SK-N-SH treated with all-trans-retinoic acid at 6 μM for 48 hours (cell line): ENCODE results near the gene OXTR.

Experiments
- ATAC-seq: fragments of 200-7000 bp; cut with Tn5 transposase; 3 replicates; pipeline ENCODE4 v1.9.1; 2020; ENCODE audit warnings: mild to moderate bottlenecking, moderate library complexity
- BACH2 ChIP-seq: fragments of 250-450 bp; sonication (Bioruptor Pico); IDR thresholded peaks from 2 replicates; pipeline ENCODE4 v1.9.0; 2021; ENCODE audit warnings: mild to moderate bottlenecking, borderline replicate concordance
- CREB5 ChIP-seq: fragments of 250-450 bp; sonication (Bioruptor Pico); IDR thresholded peaks from 2 replicates; pipeline ENCODE4 v1.5.1; 2020; ENCODE audit warnings: low read depth, mild to moderate bottlenecking, moderate library complexity
- CSDC2 ChIP-seq: fragments of 250-450 bp; sonication (Bioruptor Pico); IDR thresholded peaks from 2 replicates; pipeline ENCODE4 v1.5.0; 2020; ENCODE audit warnings: mild to moderate bottlenecking, moderate library complexity
- CSRNP3 ChIP-seq: fragments of 250-450 bp; sonication (Bioruptor Pico); IDR thresholded peaks from 2 replicates; pipeline ENCODE4 v1.5.1; 2021; ENCODE audit warnings: mild to moderate bottlenecking, moderate library complexity
- ESRRG ChIP-seq: fragments of 250-450 bp; sonication (Bioruptor Pico); IDR thresholded peaks from 2 replicates; pipeline ENCODE4 v1.6.1; 2021; ENCODE audit warnings: mild to moderate bottlenecking
- GLIS3 ChIP-seq: fragments of 250-450 bp; sonication (Bioruptor Pico); IDR thresholded peaks from 2 replicates; pipeline ENCODE4 v1.5.0; 2020; ENCODE audit warnings: mild to moderate bottlenecking, moderate library complexity
- ISL1 ChIP-seq: fragments of 250-450 bp; sonication (Bioruptor Pico); IDR thresholded peaks from 2 replicates; pipeline ENCODE4 v2.1.2; 2022; ENCODE audit warnings: mild to moderate bottlenecking, moderate library complexity
- OSR1 ChIP-seq: fragments of 250-450 bp; sonication (Bioruptor Pico); IDR thresholded peaks from 2 replicates; pipeline ENCODE4 v1.8.0; 2022; ENCODE audit warnings: moderate library complexity, mild to moderate bottlenecking, inconsistent platforms
- PPARA ChIP-seq: fragments of 250-450 bp; sonication (Bioruptor Pico); IDR thresholded peaks from 2 replicates; pipeline ENCODE4 v1.5.0; 2020; ENCODE audit warnings: mild to moderate bottlenecking, borderline replicate concordance
- RARB ChIP-seq: fragments of 250-450 bp; sonication (Bioruptor Pico); IDR thresholded peaks from 2 replicates; pipeline ENCODE4 v1.8.0; 2021; ENCODE audit warnings: mild to moderate bottlenecking, moderate library complexity
- SNAI2 ChIP-seq: fragments of 250-450 bp; sonication (Bioruptor Pico); IDR thresholded peaks from 2 replicates; pipeline ENCODE4 v1.5.0; 2020; ENCODE audit warnings: mild to moderate bottlenecking, moderate library complexity
- TCF4 ChIP-seq: fragments of 250-450 bp; sonication (Bioruptor Pico); IDR thresholded peaks from 2 replicates; pipeline ENCODE4 v1.8.0; 2021; ENCODE audit warnings: mild to moderate bottlenecking, moderate library complexity, borderline replicate concordance
- TOX ChIP-seq: fragments of 250-450 bp; sonication (Bioruptor Pico); IDR thresholded peaks from 2 replicates; pipeline ENCODE4 v1.8.0; 2021; ENCODE audit warnings: mild to moderate bottlenecking, moderate library complexity, borderline replicate concordance
- ZC3H10 ChIP-seq: fragments of 250-450 bp; sonication (Bioruptor Pico); IDR thresholded peaks from 2 replicates; pipeline ENCODE4 v1.5.1; 2021; ENCODE audit warnings: mild to moderate bottlenecking, moderate library complexity
- ZFP30 ChIP-seq: fragments of 450-650 bp; formaldehyde crosslinking; IDR thresholded peaks from 2 replicates; pipeline ENCODE4 v1.5.0; 2022; ENCODE audit warnings: mild to moderate bottlenecking, moderate library complexity
- ZNF565 ChIP-seq: fragments of 450-650 bp; formaldehyde crosslinking; conservative IDR thresholded peaks from 2 replicates; pipeline ENCODE4 v1.5.0; 2020; ENCODE audit warnings: low read depth, mild to moderate bottlenecking, moderate library complexity
- ZNF70 ChIP-seq: fragments of 450-650 bp; formaldehyde crosslinking; IDR thresholded peaks from 2 replicates; pipeline ENCODE4 v1.5.0; 2020; ENCODE audit warnings: mild to moderate bottlenecking, moderate library complexity
- ZNF8 ChIP-seq: fragments of 450-650 bp; formaldehyde crosslinking; IDR thresholded peaks from 2 replicates; pipeline ENCODE4 v1.5.0; 2020; ENCODE audit warnings: mild to moderate bottlenecking, moderate library complexity
- TF ChIP-seq, protein P1 (sequence below): fragments of 250-450 bp; sonication (Bioruptor Pico); IDR thresholded peaks from 2 replicates; pipeline ENCODE4 v1.8.0; 2020; ENCODE audit warnings: mild to moderate bottlenecking, moderate library complexity, borderline replicate concordance
- TF ChIP-seq, protein P2 (sequence below): fragments of 250-450 bp; sonication (Bioruptor Pico); IDR thresholded peaks from 2 replicates; pipeline ENCODE4 v1.8.0; 2021; ENCODE audit warnings: low read depth, mild to moderate bottlenecking, moderate library complexity, borderline replicate concordance
- TF ChIP-seq, protein P3 (sequence below): fragments of 250-450 bp; sonication (Bioruptor Pico); IDR thresholded peaks from 2 replicates; pipeline ENCODE4 v1.5.0; 2020; ENCODE audit warnings: mild to moderate bottlenecking, moderate library complexity

Gene OXTR

GRCh38 chr3:8713901-8714759 is 55.3 kb downstream of the OXTR start (continued):
- TF ChIP-seq, protein P1, sequence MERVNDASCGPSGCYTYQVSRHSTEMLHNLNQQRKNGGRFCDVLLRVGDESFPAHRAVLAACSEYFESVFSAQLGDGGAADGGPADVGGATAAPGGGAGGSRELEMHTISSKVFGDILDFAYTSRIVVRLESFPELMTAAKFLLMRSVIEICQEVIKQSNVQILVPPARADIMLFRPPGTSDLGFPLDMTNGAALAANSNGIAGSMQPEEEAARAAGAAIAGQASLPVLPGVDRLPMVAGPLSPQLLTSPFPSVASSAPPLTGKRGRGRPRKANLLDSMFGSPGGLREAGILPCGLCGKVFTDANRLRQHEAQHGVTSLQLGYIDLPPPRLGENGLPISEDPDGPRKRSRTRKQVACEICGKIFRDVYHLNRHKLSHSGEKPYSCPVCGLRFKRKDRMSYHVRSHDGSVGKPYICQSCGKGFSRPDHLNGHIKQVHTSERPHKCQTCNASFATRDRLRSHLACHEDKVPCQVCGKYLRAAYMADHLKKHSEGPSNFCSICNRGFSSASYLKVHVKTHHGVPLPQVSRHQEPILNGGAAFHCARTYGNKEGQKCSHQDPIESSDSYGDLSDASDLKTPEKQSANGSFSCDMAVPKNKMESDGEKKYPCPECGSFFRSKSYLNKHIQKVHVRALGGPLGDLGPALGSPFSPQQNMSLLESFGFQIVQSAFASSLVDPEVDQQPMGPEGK = no peak
- TF ChIP-seq OSR1 (CRISPR knock-in tag) (no peak), ZFP30 (CRISPR knock-in tag) (no peak), CREB5 (no peak), CSDC2 (CRISPR knock-in tag) (no peak), RARB (CRISPR knock-in tag) (no peak), ESRRG (CRISPR knock-in tag) (no peak), TOX (CRISPR knock-in tag) (no peak), GLIS3 (no peak), BACH2 (CRISPR knock-in tag) (no peak), ISL1 (CRISPR knock-in tag) (no peak), PPARA (CRISPR knock-in tag) (no peak)

- TF ChIP-seq ZNF565 (CRISPR knock-in tag) = no peak
- no peak for TF ChIP-seq ZC3H10 (CRISPR knock-in tag)
- no peak for TF ChIP-seq ZNF8 (CRISPR knock-in tag)
- no peak for TF ChIP-seq SNAI2 (CRISPR knock-in tag)
- no peak for TF ChIP-seq TCF4 (CRISPR knock-in tag)
- TF ChIP-seq RARB (CRISPR knock-in tag) = no peak
- TF ChIP-seq GLIS3 = no peak
- no peak for TF ChIP-seq ESRRG (CRISPR knock-in tag)
- TF ChIP-seq OSR1 (CRISPR knock-in tag) = no peak
- TF ChIP-seq ISL1 (CRISPR knock-in tag) = no peak
- TF ChIP-seq, protein P2, sequence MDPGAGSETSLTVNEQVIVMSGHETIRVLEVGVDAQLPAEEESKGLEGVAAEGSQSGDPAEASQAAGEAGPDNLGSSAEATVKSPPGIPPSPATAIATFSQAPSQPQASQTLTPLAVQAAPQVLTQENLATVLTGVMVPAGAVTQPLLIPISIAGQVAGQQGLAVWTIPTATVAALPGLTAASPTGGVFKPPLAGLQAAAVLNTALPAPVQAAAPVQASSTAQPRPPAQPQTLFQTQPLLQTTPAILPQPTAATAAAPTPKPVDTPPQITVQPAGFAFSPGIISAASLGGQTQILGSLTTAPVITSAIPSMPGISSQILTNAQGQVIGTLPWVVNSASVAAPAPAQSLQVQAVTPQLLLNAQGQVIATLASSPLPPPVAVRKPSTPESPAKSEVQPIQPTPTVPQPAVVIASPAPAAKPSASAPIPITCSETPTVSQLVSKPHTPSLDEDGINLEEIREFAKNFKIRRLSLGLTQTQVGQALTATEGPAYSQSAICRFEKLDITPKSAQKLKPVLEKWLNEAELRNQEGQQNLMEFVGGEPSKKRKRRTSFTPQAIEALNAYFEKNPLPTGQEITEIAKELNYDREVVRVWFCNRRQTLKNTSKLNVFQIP (CRISPR knock-in tag) = no peak
- TF ChIP-seq, protein P3, sequence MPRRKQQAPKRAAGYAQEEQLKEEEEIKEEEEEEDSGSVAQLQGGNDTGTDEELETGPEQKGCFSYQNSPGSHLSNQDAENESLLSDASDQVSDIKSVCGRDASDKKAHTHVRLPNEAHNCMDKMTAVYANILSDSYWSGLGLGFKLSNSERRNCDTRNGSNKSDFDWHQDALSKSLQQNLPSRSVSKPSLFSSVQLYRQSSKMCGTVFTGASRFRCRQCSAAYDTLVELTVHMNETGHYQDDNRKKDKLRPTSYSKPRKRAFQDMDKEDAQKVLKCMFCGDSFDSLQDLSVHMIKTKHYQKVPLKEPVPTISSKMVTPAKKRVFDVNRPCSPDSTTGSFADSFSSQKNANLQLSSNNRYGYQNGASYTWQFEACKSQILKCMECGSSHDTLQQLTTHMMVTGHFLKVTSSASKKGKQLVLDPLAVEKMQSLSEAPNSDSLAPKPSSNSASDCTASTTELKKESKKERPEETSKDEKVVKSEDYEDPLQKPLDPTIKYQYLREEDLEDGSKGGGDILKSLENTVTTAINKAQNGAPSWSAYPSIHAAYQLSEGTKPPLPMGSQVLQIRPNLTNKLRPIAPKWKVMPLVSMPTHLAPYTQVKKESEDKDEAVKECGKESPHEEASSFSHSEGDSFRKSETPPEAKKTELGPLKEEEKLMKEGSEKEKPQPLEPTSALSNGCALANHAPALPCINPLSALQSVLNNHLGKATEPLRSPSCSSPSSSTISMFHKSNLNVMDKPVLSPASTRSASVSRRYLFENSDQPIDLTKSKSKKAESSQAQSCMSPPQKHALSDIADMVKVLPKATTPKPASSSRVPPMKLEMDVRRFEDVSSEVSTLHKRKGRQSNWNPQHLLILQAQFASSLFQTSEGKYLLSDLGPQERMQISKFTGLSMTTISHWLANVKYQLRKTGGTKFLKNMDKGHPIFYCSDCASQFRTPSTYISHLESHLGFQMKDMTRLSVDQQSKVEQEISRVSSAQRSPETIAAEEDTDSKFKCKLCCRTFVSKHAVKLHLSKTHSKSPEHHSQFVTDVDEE (CRISPR knock-in tag) = no peak
- no peak for ATAC-seq
Measured at GRCh38 chr3:8712908-8713255, 56.5 kb downstream of the OXTR start.

GRCh38 chr3:8712045-8712907 is 57.1 kb downstream of the OXTR start:
- ATAC-seq = peak; percentile 52
- TF ChIP-seq BACH2 (CRISPR knock-in tag) (no peak), CSDC2 (CRISPR knock-in tag) (no peak), ZNF70 (CRISPR knock-in tag) (no peak), OSR1 (CRISPR knock-in tag) (no peak), CSRNP3 (CRISPR knock-in tag) (no peak), ISL1 (CRISPR knock-in tag) (no peak), CREB5 (no peak), ZNF565 (CRISPR knock-in tag) (no peak), TCF4 (CRISPR knock-in tag) (no peak), ESRRG (CRISPR knock-in tag) (no peak), ZNF8 (CRISPR knock-in tag) (no peak), PPARA (CRISPR knock-in tag) (no peak)
- TF ChIP-seq, protein P2 (CRISPR knock-in tag) = no peak
